Islet of Langerhans (tissue), 1 donor: Measurements from ENCODE around the gene SPC24.
"Not testable (repeated sequence)": the region's sequence is repeated elsewhere in the genome, so short reads cannot be mapped to it uniquely, and the experiment has no call there.

Experiments used
- FAIRE-seq: peaks from one replicate; lab custom pipeline; 2011; peaks lifted over from hg19 to GRCh38; lab: Jason Lieb, UNC

Gene SPC24

DNA sequence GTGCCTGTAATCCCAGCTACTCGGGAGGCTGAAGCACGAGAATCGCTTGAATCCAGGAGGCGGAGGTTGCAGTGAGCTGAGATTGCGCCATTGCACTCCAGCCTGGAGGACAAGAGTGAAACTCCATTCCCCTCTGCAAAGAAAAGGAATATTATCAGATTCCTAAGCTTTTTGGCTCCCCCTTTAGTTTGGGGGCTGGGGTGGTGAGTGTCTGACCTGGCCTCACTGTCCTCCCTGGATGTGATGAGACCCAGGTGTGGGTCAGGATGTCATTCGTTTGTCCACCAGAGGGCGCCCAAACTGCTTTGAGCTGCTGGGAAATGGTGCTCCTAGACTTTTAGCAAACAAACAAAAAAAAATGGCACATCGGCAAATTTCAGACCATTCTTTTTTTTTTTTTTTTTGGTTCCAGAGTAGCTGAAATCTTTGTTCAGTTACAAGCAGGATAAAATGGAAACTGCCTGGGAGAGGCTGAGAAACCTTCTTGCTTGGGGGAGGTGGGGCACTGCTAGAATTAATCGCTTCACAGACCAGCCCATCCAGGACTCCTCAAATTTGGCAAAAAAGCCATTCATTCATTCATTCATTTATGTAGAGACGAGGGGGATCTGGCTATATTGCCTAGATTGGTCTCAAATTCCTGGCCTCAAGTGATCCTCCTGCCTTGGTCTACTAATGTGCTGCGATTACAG lies 29.4 kb downstream of the SPC24 start:
- no peak for FAIRE-seq

DNA sequence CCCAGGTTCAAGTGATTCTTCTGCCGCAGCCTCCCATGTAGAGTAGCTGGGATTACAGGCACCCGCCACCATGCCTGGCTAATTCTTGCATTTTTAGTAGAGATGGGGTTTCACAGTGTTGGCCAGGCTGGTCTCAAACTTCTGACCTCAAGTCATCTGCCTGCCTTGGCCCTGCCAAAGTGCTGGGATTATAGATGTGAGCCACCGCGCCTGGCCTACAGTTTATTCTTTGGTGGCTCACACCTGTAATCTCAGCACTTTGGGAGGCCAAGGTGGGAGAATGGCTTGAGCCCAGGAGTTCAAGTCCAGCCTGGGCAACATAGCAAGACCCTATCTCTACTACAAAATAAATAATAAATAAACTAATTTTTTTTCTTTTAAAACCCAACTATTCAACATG lies 31.4 kb downstream of the SPC24 start:
- FAIRE-seq = not testable (repeated sequence)

DNA sequence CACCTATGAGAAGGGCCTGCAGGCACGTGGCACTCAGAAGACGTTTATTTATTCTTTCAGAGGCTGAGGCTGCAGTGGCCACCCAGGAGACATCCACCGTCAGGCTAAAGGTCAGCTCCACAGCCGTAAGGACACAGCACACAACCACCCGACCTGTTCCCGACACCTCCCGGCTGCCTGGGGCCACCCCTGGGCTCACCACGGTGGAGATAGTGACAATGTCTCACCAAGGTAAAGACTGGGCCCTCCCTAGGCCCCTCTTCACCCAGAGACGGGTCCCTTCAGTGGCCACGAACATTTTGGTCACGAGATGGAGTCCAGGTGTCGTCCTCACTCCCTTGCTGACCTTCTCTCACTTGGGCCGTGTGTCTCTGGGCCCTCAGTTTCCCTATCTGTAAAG lies 32.5 kb downstream of the SPC24 start:
- FAIRE-seq = no peak

DNA sequence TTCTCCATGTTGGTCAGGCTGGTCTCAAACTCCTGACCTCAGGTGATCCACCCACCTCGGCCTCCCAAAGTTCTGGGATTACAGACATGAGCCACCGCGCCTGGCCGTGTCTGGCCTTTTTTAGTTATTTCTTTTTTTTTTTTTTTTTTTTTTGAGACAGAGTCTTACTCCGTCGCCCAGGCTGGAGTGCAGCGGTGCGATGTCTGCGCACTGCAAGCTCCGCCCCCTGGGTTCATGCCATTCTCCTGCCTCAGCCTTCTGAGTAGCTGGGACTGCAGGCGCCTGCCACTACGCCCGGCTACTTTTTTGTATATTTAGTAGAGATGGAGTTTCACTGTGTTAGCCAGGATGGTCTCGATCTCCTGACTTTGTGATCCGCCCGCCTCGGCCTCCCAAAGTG lies 33.6 kb downstream of the SPC24 start:
- FAIRE-seq = not testable (repeated sequence)

DNA sequence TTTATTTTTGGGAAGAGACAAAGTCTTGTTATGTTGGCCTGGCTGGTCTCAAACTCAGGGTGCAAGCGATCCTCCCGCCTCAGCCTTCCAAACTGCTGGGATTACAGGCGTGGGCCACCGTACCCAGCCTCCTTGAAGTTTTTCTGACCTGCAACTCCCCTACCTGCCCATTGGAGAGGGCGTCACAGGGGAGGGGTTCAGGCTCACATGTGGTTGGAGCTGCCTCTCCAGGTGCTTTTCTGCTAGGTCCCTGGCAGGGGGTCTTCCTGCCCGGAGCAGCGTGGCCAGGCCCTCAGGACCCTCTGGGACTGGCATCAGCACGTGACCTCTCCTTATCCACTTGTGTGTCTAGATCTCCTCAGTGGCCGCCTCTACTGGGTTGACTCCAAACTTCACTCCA lies 39.1 kb downstream of the SPC24 start:
- FAIRE-seq = no peak

DNA sequence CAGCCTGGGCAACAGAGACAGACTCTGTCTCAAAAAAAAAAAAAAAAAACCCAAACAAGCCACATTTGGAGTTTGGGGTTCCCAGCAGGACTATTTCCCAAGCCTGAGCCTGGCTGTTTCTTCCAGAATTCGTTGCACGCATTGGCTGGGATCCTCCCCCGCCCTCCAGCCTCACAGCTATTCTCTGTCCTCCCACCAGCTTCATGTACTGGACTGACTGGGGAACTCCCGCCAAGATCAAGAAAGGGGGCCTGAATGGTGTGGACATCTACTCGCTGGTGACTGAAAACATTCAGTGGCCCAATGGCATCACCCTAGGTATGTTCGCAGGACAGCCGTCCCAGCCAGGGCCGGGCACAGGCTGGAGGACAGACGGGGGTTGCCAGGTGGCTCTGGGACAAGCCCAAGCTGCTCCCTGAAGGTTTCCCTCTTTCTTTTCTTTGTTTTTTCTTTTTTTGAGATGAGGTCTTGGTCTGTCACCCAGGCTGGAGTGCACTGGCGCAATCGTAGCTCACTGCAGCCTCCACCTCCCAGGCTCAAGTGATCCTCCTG lies 39.6 kb downstream of the SPC24 start:
- no peak for FAIRE-seq

DNA sequence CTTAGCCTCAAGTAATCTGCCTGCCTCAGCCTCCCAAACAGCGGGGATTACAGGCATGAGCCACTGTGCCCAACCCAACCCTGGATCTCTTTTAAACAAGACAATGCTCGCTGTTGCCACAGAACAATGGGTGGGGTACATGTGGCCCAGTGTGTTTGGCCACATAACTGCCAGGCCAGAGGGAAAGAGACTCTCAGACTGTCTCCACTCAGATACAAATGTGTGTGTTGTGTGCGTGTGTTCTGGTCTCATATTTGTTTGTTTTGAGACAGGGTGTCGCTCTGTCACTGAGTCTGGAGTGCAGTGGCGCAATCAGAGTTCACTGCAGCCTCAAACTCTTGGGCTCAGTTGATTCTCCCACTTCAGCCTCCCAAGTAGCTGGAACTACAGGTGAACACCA lies 40.5 kb downstream of the SPC24 start:
- no peak for FAIRE-seq

DNA sequence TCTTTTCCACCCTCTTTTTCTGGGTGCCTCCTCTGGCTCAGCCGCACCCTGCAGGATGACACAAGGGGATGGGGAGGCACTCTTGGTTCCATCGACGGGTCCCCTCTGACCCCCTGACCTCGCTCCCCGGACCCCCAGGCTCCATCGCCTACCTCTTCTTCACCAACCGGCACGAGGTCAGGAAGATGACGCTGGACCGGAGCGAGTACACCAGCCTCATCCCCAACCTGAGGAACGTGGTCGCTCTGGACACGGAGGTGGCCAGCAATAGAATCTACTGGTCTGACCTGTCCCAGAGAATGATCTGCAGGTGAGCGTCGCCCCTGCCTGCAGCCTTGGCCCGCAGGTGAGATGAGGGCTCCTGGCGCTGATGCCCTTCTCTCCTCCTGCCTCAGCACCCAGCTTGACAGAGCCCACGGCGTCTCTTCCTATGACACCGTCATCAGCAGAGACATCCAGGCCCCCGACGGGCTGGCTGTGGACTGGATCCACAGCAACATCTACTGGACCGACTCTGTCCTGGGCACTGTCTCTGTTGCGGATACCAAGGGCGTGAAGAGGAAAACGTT lies 42.4 kb downstream of the SPC24 start:
- FAIRE-seq = no peak

DNA sequence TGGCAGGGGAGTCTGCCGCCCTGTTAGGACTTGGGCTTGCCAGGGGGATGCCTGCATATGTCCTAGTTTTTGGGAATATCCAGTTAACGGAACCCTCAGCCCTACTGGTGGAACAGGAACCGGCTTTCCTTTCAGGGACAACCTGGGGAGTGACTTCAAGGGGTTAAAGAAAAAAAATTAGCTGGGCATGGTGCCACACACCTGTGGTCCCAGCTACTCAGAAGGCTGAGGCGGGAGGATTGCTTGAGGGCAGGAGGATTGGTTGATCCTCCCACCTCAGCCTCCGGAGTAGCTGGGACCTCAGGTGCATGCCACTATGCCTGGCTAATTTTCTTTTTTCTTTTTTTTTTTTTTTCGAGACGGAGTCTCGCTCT lies 43.8 kb downstream of the SPC24 start:
- no peak for FAIRE-seq

DNA sequence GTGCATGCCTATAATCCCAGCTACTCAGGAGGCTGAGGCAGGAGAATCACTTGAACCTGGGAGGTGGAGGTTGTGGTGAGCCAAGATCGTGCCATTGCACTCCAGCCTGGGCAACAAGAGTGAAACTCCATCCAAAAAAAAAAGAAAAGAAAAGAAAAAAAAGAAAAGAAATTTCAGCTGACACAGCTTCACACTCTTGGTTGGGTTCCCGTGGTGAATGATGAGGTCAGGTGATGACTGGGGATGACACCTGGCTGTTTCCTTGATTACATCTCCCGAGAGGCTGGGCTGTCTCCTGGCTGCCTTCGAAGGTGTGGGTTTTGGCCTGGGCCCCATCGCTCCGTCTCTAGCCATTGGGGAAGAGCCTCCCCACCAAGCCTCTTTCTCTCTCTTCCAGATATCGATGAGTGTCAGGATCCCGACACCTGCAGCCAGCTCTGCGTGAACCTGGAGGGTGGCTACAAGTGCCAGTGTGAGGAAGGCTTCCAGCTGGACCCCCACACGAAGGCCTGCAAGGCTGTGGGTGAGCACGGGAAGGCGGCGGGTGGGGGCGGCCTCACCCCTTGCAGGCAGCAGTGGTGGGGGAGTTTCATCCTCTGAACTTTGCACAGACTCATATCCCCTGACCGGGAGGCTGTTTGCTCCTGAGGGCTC lies 44.3 kb downstream of the SPC24 start:
- FAIRE-seq = no peak

DNA sequence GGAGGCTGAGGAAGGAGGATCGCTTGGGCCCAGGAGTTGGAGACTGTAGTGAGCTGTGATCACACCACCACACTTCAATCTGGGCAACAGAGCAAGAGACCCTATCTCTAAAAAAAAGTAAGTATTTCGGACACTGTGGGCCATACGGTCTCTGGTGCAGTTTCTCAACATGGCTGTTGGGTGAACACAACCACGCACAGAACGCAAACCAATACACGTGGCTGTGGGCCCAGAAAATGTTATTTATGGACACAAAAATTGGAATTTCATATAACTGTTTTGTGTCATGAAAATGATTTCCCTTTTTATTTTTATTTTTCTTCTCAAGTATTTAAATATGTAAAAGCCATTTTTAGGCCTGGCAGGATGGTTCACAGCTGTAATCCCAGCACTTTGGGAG lies 46.8 kb downstream of the SPC24 start:
- FAIRE-seq = no peak

DNA sequence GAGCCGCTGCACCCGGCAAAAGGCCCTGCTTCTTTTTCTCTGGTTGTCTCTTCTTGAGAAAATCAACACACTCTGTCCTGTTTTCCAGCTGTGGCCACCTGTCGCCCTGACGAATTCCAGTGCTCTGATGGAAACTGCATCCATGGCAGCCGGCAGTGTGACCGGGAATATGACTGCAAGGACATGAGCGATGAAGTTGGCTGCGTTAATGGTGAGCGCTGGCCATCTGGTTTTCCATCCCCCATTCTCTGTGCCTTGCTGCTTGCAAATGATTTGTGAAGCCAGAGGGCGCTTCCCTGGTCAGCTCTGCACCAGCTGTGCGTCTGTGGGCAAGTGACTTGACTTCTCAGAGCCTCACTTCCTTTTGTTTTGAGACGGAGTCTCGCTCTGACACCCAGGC lies 49.1 kb downstream of the SPC24 start:
- FAIRE-seq = no peak

DNA sequence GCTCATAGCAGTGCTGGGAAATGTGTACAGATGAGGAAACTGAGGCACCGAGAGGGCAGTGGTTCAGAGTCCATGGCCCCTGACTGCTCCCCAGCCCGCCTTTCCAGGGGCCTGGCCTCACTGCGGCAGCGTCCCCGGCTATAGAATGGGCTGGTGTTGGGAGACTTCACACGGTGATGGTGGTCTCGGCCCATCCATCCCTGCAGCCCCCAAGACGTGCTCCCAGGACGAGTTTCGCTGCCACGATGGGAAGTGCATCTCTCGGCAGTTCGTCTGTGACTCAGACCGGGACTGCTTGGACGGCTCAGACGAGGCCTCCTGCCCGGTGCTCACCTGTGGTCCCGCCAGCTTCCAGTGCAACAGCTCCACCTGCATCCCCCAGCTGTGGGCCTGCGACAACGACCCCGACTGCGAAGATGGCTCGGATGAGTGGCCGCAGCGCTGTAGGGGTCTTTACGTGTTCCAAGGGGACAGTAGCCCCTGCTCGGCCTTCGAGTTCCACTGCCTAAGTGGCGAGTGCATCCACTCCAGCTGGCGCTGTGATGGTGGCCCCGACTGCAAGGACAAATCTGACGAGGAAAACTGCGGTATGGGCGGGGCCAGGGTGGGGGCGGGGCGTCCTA lies 50.5 kb downstream of the SPC24 start:
- FAIRE-seq = no peak

DNA sequence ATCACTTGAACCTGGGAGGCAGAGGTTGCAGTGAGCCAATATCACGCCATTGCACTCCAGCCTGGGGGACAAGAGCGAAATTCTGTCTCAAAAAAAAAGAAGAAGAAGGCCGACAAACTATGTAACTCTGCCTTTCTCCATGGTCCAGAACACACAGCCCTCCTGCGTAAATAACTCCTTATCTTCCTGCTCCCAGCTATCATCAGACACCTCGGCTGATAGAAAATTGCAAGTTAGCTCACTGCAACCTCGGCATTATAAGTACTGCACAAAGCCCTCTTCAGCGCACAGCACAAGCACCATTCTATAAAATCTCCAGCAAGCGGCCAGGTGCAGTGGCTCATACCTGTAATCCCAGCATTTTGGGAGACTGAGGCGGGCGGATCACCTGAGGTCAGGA lies 51.9 kb downstream of the SPC24 start:
- FAIRE-seq = not testable (repeated sequence)

DNA sequence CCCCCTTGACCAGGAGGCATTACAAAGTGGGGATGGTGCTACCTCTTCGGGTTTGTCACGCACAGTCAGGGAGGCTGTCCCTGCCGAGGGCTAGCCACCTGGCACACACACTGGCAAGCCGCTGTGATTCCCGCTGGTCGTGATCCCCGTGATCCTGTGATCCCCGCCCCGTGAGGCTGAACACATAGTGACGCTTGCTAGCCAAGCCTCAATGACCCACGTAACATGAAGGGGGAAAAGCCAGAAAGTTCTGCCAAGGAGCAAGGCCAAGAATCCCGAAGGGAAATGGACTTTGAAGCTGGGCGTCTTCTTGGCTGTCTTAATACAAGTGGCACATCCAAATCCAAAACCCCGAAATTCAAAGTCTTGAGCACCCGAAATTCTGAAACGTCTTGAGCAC lies 52.6 kb downstream of the SPC24 start:
- FAIRE-seq = no peak

DNA sequence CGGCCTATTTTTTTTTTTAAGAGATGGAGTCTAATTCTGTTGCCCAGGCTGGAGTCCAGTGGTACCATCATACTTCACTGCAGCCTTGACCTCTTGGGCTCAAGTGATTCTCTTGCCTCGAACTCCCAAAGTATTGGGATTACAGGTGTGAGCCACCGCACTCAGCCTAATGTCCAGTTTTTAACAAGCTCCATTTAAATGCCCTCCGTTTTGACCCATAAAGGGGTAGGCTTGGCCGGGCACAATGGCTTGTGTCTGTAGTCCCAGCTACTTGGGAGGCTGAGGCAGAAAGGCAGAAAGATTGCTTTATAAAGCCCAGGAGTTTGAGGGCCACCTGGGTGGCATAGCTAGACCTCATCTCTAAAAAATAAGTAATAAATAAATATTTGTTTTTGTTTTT lies 54.5 kb downstream of the SPC24 start:
- no peak for FAIRE-seq

DNA sequence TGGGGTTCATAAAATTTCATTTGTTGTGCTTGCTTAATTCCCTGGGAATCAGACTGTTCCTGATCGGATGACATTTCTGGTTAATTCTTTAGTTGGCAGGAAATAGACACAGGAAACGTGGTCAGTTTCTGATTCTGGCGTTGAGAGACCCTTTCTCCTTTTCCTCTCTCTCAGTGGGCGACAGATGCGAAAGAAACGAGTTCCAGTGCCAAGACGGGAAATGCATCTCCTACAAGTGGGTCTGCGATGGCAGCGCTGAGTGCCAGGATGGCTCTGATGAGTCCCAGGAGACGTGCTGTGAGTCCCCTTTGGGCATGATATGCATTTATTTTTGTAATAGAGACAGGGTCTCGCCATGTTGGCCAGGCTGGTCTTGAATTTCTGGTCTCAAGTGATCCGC lies 55.5 kb downstream of the SPC24 start:
- no peak for FAIRE-seq

DNA sequence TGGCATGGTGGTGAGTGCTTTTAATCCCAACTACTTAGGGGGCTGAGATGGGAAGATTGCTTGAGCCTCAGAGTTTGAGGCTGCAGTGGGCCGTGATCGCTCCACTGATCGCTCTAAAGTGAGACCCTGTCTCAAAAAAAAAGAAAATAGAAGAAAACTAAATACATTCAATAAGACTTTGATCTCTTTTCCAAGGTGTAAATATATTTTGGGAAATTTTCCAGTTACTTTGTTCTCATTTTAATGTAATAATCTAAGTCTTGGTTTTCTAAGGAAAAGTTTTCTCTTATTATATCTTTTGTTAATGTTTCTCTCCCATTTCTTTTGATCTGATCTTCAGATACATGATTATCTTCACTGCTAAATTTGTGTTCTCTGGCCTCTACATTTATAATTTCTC lies 56.7 kb downstream of the SPC24 start:
- no peak for FAIRE-seq

DNA sequence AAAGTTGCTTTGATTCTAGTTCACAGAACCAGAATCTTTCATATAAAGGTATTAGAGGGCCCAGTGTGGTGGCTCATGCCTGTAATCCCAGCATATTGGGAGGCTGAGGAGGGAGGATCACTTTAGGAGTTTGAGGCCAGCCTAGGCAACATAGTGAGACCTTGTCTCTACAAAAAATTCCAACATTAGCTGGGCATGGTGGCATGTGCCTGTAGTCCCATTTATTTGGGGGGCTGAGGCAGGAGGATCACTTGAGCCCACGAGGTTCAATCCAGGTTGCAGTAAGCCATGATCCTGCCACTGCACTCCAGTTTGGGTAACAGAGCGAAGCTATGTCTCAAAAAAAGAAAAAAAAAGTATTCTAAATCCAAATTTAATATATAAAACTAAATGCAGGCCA lies 57.3 kb downstream of the SPC24 start:
- no peak for FAIRE-seq

DNA sequence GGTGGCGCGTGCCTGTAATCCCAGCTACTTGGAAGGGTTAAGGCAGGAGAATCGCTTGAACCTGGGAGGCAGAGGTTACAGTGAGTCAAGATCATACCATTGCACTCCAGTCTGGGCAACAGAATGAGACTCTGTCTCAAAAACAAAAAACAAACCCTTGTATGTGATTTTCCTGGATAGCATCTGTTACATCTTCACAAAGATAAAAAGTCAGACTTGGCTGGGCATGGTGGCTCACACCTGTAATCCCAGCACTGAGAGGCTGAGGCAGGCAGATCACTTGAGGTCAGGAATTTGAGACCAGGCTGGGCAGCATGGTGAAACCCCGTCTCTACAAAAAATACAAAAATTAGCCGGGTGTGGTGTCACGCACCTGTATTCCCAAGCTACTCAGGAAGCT lies 58.2 kb downstream of the SPC24 start:
- FAIRE-seq = not testable (repeated sequence)

DNA sequence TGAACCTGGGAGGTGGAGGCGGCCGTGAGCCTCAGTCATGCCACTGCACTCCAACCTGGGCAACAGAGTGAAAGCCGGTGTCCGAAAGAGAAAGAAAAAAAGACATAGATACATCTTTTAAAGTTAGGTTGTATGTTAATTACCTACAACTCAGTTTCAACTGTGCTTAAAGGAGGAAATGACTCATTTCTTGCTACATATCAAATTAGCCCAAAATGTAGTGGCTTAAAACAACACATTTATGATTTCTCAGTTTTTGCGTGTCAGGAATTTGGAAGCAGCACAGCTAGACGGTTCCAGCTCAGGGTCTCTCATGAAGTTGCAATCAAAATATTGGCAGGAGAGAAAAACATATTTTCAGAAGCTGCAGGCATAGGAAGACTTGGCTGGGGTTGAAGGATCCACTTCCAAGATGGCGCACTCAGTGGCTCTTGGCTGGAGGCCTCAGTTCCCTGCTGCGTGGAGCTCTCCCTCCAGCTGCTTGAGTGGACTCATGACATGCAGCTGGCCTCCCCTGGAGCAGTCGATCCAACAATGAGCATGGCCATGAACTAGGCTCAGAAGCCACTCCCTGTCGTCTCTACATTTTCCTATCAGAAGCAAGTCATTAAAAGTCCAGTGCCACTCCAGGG lies 59.3 kb downstream of the SPC24 start:
- FAIRE-seq = no peak
